Measurements from ENCODE around the gene VIT. TPM values are rescaled to one million over a fixed set of nuclear protein-coding genes. Genes with fewer than 3 reads are reported as not detected.

VIT gene
- 1.7 and 2.2 TPM in 2 replicates for total RNA-seq

GRCh38 chr2:36696533-36696932 lies at the start of gene VIT:
TSS of gene VIT (plus strand) at chr2:36696707. CDS start at chr2:36716371, 19,664 bp downstream.

Other genes with a start within 250 kb of the VIT start
- gene FEZ2, start 98.5 kb upstream of the VIT start, total RNA-seq, result 137 and 143 TPM in 2 replicates

Data from thoracic aorta endothelial cell (primary cell).